ENCODE measurements around the gene PNLIPRP2.

PNLIPRP2 gene

GRCh38 chr10:116599991-116600390 lies 20.8 kb upstream of the PNLIPRP2 start:
- H3K27ac ChIP-seq = no peak overlapping the region
- ChIA-PET POLR2A (ENCODE audit: low non-redundant PET) (no interaction called here), CTCF (no interaction called here)
- TF ChIP-seq CTCF (conservative IDR thresholded peaks at IDR 0.05; ENCODE audit: low read depth) = no peak
- no peak for DNase-seq (ENCODE audit: low spot score)

- no peak for TF ChIP-seq CTCF (conservative IDR thresholded peaks at IDR 0.05; ENCODE audit: low read depth)
- no peak overlapping the region for H3K27ac ChIP-seq
- no peak for DNase-seq (ENCODE audit: low spot score)
- ChIA-PET POLR2A (ENCODE audit: low non-redundant PET) (interaction anchor here (0.6 kb wide), 1 partner anchor 178 kb away, joined by 4 read pairs; no protein-coding TSS in a partner anchor), CTCF (interaction anchor here (0.6 kb wide), 1 partner anchor 239 kb away, joined by 3 read pairs; no protein-coding TSS in a partner anchor)
Measured at GRCh38 chr10:116602648-116603400, 17.9 kb upstream of the PNLIPRP2 start.

GRCh38 chr10:116606061-116606483 lies 14.7 kb upstream of the PNLIPRP2 start:
- H3K27ac ChIP-seq = no peak overlapping the region
- ChIA-PET POLR2A (ENCODE audit: low non-redundant PET) (no interaction called here), CTCF (no interaction called here)
- no peak for DNase-seq (ENCODE audit: low spot score)
- TF ChIP-seq CTCF (conservative IDR thresholded peaks at IDR 0.05; ENCODE audit: low read depth) = no peak

GRCh38 chr10:116607336-116607735 lies 13.4 kb upstream of the PNLIPRP2 start:
- no peak overlapping the region for H3K27ac ChIP-seq
- ChIA-PET CTCF (no interaction called here), POLR2A (ENCODE audit: low non-redundant PET) (no interaction called here)
- TF ChIP-seq CTCF (conservative IDR thresholded peaks at IDR 0.05; ENCODE audit: low read depth) = no peak
- no peak for DNase-seq (ENCODE audit: low spot score)

GRCh38 chr10:116608686-116609594 lies 11.8 kb upstream of the PNLIPRP2 start:
- POLR2A ChIA-PET (ENCODE audit: low non-redundant PET) = no interaction called here
- no peak overlapping the region for H3K27ac ChIP-seq
- no peak for DNase-seq (ENCODE audit: low spot score)
- CTCF ChIA-PET = interaction anchor here (0.6 to 1.3 kb wide), 2 partner anchors 11 to 51 kb away, joined by 3 read pairs; no protein-coding TSS in a partner anchor
- no peak for TF ChIP-seq CTCF (conservative IDR thresholded peaks at IDR 0.05; ENCODE audit: low read depth)

- DNase-seq (ENCODE audit: low spot score) = no peak
- TF ChIP-seq CTCF (conservative IDR thresholded peaks at IDR 0.05; ENCODE audit: low read depth) = no peak
- POLR2A ChIA-PET (ENCODE audit: low non-redundant PET) = no interaction called here
- no peak overlapping the region for H3K27ac ChIP-seq
- CTCF ChIA-PET = interaction anchor here (0.6 to 1.2 kb wide), 5 partner anchors 10 to 546 kb away, joined by 3 to 4 read pairs (median 3); no protein-coding TSS in a partner anchor
Measured at GRCh38 chr10:116610443-116611152, 10.2 kb upstream of the PNLIPRP2 start.
